ENCODE results near the gene CLK1. TPM values are rescaled to one million over a fixed set of nuclear protein-coding genes. Genes with fewer than 3 reads are reported as not detected.

Gene CLK1
- total RNA-seq, 1 donor from 2014 or later = 69.2 TPM

DNA sequence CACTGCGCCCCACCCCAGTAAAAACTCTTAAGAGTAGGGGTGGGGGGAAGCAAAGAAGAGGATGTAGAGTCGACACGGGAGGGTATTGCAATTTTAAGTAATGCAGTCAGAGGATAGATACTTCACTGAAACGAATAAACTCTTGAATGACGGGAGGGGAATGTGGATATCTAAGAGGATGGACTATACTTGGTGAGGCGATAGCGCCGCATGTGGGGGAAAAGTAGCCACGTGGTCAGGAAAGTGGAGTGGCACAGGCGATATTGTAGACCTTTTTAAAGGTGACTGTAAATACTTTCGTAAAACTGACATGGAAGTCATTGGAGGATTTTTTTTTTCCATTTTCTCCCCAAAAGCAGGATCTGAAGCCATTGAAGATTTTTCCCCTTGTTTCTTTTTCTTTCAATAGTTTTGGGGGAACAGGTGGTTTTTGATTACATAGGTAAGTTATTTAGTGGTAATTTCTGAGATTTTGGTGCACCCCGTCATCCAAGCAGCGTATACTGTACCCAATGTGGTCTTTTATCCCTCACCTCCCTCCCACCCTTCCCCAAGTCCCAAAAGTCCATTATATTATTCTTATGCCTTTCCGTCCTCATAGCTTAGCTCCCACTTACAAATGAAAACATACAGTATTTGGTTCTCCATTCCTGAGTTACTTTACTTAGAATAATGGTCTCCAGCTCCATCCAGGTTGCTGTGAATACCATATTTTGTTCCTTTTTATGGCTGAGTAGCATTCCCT lies 13.8 kb downstream of the CLK1 start:
- Mint-ChIP-seq H3K36me3 (ENCODE audit: low read depth) (peaks cover 22% of the 10 kb centered on the region), H3K27ac (ENCODE audit: unreplicated experiment) (no peak overlapping the region), H3K4me1 (no peaks in the 10 kb centered on the region), H3K4me3 (no peak overlapping the region), H3K27me3 (ENCODE audit: low read depth) (no peaks in the 10 kb centered on the region), H3K9me3 (no peaks in the 10 kb centered on the region)
- no peak for DNase-seq (ENCODE audit: low read depth, low spot score)
- TF ChIP-seq, protein P1, sequence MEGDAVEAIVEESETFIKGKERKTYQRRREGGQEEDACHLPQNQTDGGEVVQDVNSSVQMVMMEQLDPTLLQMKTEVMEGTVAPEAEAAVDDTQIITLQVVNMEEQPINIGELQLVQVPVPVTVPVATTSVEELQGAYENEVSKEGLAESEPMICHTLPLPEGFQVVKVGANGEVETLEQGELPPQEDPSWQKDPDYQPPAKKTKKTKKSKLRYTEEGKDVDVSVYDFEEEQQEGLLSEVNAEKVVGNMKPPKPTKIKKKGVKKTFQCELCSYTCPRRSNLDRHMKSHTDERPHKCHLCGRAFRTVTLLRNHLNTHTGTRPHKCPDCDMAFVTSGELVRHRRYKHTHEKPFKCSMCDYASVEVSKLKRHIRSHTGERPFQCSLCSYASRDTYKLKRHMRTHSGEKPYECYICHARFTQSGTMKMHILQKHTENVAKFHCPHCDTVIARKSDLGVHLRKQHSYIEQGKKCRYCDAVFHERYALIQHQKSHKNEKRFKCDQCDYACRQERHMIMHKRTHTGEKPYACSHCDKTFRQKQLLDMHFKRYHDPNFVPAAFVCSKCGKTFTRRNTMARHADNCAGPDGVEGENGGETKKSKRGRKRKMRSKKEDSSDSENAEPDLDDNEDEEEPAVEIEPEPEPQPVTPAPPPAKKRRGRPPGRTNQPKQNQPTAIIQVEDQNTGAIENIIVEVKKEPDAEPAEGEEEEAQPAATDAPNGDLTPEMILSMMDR (conservative IDR thresholded peaks at IDR 0.05) = no peak

DNA sequence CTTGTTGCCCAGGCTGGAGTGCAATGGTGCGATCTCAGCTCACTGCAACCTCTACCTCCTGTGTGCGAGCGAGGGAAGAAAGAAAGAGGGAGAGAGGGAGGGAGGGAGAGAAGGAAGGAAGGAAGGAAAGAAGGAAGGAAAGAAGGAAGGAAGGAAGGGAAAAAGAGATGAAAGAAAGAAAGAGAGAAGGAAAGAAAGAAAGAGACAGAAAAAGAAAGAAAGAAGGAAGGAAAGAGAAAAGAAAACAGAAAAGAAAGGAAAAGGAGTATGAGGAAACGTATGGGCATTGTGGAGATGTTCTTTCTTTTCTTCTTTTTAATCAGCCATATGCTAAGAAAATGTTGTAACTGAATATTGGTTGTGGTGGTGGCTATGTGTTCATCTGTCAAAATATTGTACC lies 16.5 kb downstream of the CLK1 start:
- Mint-ChIP-seq H3K4me3 (no peak overlapping the region), H3K4me1 (no peaks in the 10 kb centered on the region), H3K36me3 (ENCODE audit: low read depth) (peaks cover 17% of the 10 kb centered on the region), H3K27ac (ENCODE audit: unreplicated experiment) (no peak overlapping the region), H3K9me3 (no peaks in the 10 kb centered on the region), H3K27me3 (ENCODE audit: low read depth) (no peaks in the 10 kb centered on the region)
- TF ChIP-seq, protein P1 (conservative IDR thresholded peaks at IDR 0.05) = no peak
- no peak for DNase-seq (ENCODE audit: low read depth, low spot score)

DNA sequence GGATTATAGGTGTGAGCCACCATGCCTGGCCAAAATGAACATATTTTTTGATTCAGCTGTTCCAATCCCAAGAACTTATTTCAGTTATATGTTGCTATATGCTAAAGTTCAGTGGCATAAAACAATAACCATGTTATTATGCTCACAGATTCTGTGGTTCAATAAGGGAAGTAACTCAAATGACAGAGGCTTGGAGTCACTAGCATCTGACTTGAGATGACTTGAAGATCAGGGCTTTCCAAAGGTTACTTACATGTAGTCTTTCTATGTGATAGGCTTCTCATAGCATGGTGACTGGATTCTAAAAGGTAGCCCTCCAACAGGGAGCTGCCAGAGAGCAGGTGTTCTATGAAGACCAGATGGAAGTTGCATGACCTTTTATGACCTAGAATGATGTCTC lies 17.2 kb downstream of the CLK1 start:
- Mint-ChIP-seq H3K27ac (ENCODE audit: unreplicated experiment) (no peak overlapping the region), H3K27me3 (ENCODE audit: low read depth) (no peaks in the 10 kb centered on the region), H3K36me3 (ENCODE audit: low read depth) (peaks cover 10% of the 10 kb centered on the region), H3K9me3 (no peaks in the 10 kb centered on the region), H3K4me3 (no peak overlapping the region), H3K4me1 (no peaks in the 10 kb centered on the region)
- no peak for DNase-seq (ENCODE audit: low read depth, low spot score)
- TF ChIP-seq, protein P1 (conservative IDR thresholded peaks at IDR 0.05) = no peak

DNA sequence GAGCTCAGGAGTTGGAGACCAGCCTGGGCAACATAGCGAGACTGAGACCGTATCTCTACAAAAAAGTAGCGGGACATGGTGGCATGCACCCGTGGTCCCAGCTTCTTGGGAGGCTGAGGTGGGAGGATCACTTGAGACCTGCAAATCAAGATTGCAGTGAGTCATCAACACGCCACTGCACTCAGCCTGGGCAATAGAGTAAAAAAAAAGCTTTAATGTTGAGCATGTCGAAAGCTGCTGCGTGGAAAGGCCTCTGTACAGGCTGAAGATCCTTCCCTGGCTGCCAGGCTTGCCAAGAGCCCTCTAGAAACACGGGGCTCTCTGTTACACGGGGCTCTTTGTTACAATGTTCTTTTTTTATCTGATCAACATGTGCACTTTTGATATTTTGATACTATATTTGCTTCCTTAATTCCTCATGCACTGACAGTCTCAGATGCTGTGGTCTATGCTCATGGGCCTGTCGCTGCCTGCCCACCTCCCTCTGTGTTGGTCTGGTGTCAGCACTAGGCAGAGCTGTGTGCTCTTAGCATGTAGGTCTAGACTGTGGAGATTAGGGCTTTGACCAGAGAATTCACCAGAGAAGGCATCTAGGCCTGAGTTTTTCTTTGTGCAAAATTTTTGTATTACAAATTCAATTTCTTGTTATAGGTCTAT lies 18.7 kb downstream of the CLK1 start:
- Mint-ChIP-seq H3K36me3 (ENCODE audit: low read depth) (no peaks in the 10 kb centered on the region), H3K27ac (ENCODE audit: unreplicated experiment) (peak overlapping the region; percentile 54), H3K4me3 (no peak overlapping the region), H3K4me1 (no peaks in the 10 kb centered on the region), H3K27me3 (ENCODE audit: low read depth) (no peaks in the 10 kb centered on the region), H3K9me3 (no peaks in the 10 kb centered on the region)
- TF ChIP-seq, protein P1 (conservative IDR thresholded peaks at IDR 0.05) = no peak
- no peak for DNase-seq (ENCODE audit: low read depth, low spot score)

DNA sequence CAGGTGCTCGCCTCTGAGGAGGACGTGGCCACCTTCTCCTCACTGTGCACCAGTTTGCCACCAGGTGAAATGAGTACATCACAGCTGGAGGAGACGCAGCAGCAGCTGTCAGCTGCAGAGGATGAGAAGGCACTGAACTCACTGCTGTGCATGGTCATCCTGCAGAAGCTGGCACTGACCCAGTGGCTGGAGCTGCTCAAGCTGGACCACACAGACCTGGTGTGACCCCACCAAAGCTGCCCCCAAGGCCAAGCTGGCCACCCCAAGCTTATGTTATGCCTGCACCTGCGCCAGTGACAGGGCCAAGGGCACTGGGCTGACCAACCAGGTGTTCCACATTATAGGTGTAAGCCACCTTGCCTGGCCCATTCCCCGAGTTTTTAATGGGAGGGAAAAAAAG lies 19.3 kb downstream of the CLK1 start:
- H3K36me3 Mint-ChIP-seq (ENCODE audit: low read depth) = no peaks in the 10 kb centered on the region
- H3K9me3 Mint-ChIP-seq = no peaks in the 10 kb centered on the region
- TF ChIP-seq, protein P1 (conservative IDR thresholded peaks at IDR 0.05) = no peak
- no peak for DNase-seq (ENCODE audit: low read depth, low spot score)
- no peak overlapping the region for H3K27ac Mint-ChIP-seq (ENCODE audit: unreplicated experiment)
- no peaks in the 10 kb centered on the region for H3K27me3 Mint-ChIP-seq (ENCODE audit: low read depth)
- no peaks in the 10 kb centered on the region for H3K4me1 Mint-ChIP-seq
- no peak overlapping the region for H3K4me3 Mint-ChIP-seq
